ENCODE data around the gene CNIH1.
A peak's percentile ranks its signal among the peaks of the same experiment; 100 is the strongest.

The CNIH1 gene

DNA sequence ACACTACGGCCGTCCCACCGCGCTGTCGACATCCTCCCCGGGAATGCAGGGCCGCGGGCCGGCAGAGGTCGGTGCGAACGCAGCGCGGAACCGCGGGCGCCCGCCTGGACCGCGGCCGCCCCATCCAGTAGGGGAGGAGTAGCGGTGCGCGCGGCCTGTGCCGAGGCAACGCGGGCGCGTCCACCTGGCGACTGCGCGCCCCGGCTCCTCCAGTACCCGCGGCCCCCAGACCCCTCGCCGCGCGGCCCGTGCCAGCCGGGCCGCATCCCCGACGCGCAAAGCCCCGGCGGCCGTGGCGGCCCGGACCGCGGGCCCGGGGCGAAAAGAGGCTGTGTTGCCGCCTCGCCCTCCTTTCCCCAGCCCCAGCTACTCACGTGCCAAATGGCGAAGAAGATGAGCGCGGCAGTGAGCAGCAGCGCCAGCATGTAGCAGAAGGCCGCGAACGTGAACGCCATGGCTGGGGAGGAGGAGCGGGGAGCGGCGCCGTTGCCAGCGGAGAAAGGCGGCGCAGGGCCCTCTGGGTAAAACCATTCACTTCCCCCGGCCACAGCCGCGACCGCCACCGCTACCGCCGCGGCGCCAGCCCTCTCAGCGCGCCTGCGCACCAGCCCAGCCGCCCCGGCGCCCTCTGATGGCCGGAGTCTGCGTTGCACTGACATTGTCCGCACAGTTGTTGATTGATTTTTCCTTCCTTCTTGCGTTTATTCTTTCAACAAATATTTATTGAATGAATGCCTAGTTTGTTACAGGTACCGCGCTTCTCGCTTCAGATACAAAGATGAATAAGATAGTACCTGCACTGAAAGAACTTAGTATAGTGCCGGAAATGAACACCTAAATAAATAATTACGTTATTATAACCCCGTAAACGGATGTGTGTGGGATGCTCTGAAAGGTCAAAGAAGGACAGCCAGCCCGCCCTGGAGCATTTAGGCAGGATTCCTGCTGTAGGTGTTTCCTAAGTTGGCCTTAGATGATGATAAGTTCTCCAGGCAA is at the start of gene CNIH1:
Gene CNIH1, minus strand, starts transcription at position 502 of the 996 bp plus-strand sequence. Its CDS starts 47 bp downstream, at position 455.
- peak; percentile 91 for DNase-seq (ENCODE audit: low spot score)

- no peak for DNase-seq (ENCODE audit: low spot score)
These were observed 49.4 kb upstream of the CNIH1 start for GRCh38 chr14:54490445-54491175.

DNA sequence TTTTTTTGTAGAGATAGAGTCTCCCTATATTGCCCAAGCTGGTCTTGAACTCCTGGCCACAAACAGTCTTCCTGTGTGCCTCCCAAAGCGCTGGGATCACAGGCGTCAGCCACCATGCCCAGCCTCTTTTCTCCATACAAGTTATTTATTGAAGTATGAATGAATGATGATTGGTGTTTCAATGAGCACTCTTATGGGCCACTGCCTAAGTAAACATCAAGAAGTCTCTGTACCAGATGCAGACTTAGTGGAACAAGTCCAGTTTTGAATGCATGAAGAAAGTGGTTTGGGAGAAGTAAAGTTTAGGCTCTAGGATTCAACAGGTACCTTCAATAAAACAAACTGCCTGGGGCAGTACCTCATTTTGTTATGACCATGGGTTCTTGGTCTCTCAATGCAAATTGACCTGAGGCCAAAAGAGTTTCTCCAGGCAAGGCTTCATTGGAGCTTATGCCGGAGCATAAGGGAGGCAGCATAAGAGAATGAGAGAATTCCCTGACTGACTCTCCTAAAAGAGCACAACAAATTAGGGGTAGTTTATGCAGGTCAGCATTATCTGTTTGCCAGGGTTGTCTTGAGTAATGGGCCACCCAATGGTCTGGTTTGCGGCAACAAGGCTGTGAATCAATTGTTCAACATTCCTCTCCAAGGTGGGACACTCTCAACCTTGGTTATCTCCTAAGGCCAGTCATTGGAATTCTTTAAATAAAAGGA is 48.7 kb upstream of the CNIH1 start:
- no peak for DNase-seq (ENCODE audit: low spot score)

GRCh38 chr14:54489318-54489683 is 48.1 kb upstream of the CNIH1 start:
- no peak for DNase-seq (ENCODE audit: low spot score)

GRCh38 chr14:54488646-54489317 is 47.6 kb upstream of the CNIH1 start, which contains the start of gene GMFB:
Gene GMFB, minus strand, starts transcription at chr14:54488980. Its CDS starts 53 bp downstream, at chr14:54488927.
- DNase-seq (ENCODE audit: low spot score), result peak; percentile 93

DNA sequence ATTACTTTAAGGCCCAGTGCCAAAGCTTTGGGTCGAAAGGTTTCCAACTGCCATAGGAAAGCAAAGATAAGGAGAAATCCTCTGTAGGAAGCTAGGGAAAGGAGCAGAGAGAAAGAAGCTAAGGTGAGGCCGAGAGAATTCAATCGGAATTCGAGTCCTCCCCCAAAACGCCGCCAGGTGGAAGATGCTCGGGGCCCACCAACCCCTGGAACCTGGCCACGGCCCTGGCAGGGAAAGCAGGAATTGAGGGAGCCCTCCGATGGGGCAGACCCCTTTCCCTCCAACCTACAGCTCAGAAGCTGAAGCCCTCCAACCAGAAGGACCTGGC is 47.1 kb upstream of the CNIH1 start:
- no peak for DNase-seq (ENCODE audit: low spot score)

- DNase-seq (ENCODE audit: low spot score), result peak; percentile 26
These were observed 46.6 kb upstream of the CNIH1 start for GRCh38 chr14:54487771-54488170.

- no peak for DNase-seq (ENCODE audit: low spot score)
These were observed 45.5 kb upstream of the CNIH1 start for GRCh38 chr14:54486685-54487084.

GRCh38 chr14:54483846-54484245 is 42.7 kb upstream of the CNIH1 start:
- no peak for DNase-seq (ENCODE audit: low spot score)

DNA sequence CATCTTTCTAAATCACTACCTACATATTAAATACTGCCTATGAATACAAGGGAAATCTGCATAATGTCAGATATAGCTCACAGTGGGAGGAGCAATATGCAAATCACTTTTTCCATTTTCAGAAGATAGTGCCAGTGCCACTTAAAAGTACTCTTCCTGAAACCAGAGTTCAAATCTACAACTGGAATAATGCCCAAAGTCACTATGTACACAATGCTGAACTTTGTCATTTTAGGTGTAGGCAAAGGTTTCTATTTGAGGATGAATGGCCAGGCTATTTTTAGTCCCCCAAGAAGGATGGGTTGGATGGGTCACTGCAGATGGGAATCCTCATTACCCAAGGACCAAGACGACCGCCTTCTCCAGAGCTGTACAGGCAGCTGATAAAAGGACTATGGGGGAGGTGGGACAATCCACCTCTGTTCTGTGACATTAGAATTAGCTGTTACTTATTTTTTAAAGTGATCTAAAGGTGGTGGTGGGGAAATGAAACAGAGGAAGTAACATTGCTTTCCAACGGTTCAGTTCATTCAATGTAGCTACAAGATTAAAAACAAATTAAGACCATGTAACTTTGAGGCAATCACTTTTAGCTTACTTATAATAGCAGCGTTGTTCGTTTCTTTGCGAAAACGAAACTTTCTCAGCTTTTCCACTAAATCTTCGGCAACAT is 42.0 kb upstream of the CNIH1 start:
- DNase-seq (ENCODE audit: low spot score), result no peak

DNA sequence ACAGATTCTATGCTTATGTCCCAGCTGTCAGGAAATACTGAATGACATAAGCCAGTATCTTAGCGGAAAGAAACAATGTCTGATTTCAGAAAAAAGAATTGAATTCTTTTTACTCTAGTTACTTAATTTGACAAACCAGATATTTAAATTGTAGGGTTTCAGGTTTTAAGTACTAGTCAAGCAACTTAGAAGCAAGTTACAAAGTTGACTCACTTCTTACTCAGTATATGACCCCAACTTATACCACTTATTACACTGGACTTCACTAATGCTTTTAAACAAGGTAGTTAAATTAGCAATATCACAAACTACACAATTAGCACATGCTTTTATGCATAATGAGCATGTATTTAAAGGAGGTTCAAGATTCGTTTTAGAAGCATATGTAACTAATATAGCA is 40.5 kb upstream of the CNIH1 start:
- DNase-seq (ENCODE audit: low spot score), result no peak

GRCh38 chr14:54480830-54481562 is 39.8 kb upstream of the CNIH1 start:
- no peak for DNase-seq (ENCODE audit: low spot score)

- DNase-seq (ENCODE audit: low spot score), result no peak
These were observed 37.6 kb upstream of the CNIH1 start for GRCh38 chr14:54478636-54479215.

GRCh38 chr14:54475911-54476310 is 34.7 kb upstream of the CNIH1 start:
- no peak for DNase-seq (ENCODE audit: low spot score)

DNA sequence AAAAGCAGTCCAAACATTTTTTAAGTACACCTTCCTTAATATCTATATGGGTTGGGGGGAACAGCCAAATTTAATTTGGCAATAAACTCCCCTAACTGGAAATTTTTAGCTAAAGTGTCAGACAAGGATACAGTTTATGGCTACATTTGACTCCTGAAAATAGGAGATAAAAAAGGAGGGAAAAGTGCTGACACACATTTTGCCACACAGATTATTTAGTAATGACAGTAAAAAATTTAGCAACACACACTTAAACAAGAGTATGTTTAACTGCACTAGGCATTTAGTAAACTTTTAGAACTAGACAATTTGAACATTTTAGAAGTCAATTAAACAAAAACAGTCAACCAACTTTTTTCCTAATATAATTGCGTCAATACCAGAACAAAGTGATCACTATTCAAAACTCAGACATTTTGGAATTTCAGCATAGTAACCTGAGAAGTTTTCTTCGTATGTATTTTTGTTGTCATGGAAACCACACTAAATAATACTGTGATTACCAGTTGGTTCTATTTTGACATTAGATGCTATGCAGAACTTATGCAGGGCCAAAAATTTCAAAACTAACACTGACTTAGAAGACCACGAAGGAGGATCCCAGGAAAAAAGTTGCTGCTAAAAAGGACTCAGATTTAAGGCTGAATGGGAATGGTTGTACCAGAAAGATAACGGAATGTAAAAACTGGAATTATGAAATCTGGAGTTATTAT is 34.2 kb upstream of the CNIH1 start:
- DNase-seq (ENCODE audit: low spot score), result no peak

DNA sequence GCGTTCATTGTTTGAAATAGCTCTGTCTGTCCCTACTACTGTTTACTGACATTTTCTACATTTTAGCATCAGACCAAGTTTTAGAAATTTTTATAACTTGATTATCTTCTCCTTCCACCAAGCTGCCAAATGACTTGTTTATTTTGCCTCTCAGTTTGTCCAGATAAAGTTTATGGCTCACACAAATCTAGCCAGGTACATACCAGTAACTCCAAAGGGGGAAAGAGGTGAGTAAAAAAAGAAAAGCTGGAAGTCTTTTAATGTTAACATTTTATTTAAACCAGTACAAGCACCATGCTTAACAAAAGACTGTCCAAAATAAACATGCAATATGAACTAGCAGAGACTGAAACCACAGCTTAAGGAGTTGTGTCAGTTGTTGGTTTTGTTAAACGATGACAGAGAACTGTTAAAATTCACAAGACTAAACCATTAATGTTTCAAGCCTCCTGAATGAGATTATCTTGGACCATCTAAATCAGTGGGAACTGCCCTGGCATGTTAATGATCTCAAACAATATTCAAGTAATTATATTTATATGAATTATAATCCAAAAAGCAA is 33.1 kb upstream of the CNIH1 start:
- no peak for DNase-seq (ENCODE audit: low spot score)

- no peak for DNase-seq (ENCODE audit: low spot score)
These were observed 31.1 kb upstream of the CNIH1 start for GRCh38 chr14:54472315-54472714.

- no peak for DNase-seq (ENCODE audit: low spot score)
These were observed 30.5 kb upstream of the CNIH1 start for GRCh38 chr14:54471641-54472040.

GRCh38 chr14:54470701-54471100 is 29.5 kb upstream of the CNIH1 start:
- no peak for DNase-seq (ENCODE audit: low spot score)
